Caki2 (cell line): ENCODE data around the gene ZNF57. TPM values are rescaled to one million over a fixed set of nuclear protein-coding genes. Genes with fewer than 3 reads are reported as not detected.
"Not testable (repeated sequence)": the region's sequence is repeated elsewhere in the genome, so short reads cannot be mapped to it uniquely, and the experiment has no call there.

Source experiments
- DNase-seq: peaks from one replicate; pipeline ENCODE4 v3.0.0-alpha.2; 2015; ENCODE audit warnings: low read depth
- in situ Hi-C: cut with HindIII; loops from 2 replicates; pipeline ENCODE4 v1.10.0; 2016; ENCODE audit warnings: low sequenced_read_pairs, low pct_unique_long_range_greater_than_20kb, mixed read lengths
- total RNA-seq: library from RNA; depleted of rRNA; stranded (reverse); fragments of >200 nt; shearing (Covaris generic); gene quantifications from 2 replicates; pipeline ENCODE4 v1.2.3, GENCODE V29; 2014; ENCODE audit warnings: low replicate concordance

The ZNF57 gene
- total RNA-seq, 1 experiment from 2014 or later = 0.37 TPM

DNA sequence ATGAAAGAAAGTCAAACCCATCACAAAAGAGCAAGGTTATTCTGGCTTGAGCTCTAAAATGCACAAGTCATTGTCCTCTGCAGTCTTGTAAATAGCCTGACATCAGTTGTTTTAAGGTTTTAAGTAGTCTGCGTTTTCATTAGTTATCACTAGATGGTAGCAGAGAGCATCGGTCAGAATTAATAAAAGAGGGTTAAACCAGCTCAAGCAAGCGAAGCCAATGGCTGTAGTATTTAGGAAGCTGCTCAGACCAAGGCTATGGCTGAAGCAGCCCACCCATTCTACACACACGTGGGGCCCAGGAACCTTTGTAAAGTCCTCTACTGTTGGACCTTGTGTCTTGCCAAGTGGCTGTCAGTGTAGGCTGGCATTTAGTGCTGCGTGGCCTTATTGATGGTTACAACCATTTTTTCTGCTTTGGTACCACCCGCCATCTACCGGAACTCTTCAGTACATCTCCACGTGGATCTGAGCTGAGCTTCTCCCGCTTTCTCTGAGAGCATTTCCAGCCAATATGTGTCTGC is 13.3 kb upstream of the ZNF57 start:
- in situ Hi-C loops = no loop called here
- peak; percentile 44 for DNase-seq

DNA sequence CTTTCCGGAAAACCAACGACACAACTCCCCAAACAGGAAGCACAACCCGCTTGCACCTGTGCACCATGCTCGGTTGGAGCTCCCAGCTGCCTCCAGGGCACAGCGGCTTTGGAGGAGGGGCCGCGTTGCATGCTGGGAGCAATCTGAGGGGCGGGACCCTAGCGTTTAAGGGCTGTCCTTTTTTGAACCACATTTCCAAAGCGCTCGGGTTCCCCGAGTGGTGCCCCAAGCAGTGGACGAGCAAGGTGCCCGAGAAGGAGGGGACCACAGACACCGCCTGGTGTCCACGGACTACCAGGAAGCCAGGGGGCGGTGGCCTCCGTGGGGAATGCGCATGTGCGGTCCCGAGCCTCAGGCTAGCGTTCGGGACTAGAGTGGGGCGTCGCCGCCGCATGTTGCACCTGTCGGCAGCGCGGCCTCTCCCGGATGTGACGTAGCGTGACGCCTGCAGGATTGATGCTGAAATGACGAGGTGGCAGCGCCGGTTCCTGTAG is 11.9 kb upstream of the ZNF57 start:
- in situ Hi-C loops = no loop called here
- DNase-seq = no peak

DNA sequence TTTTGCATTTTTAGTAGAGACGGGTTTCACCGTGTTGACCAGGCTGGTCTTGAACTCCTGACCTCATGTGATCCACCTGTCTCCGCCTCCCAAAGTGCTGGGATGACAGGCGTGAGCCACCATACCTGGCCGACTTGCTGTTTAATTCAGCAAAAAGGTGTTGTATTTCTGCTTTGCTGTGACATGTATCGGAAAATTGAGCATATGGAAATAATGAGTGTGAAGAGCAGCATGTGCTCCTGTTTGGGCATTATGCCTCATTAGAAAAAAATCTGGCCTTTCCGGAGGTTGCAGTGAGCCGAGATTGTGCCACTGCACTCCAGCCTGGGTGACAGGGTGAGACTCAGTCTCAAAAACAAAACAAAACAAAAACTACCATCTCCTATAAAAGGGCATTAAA is 10.2 kb upstream of the ZNF57 start:
- in situ Hi-C loops, DNase-seq: not testable (repeated sequence)

DNA sequence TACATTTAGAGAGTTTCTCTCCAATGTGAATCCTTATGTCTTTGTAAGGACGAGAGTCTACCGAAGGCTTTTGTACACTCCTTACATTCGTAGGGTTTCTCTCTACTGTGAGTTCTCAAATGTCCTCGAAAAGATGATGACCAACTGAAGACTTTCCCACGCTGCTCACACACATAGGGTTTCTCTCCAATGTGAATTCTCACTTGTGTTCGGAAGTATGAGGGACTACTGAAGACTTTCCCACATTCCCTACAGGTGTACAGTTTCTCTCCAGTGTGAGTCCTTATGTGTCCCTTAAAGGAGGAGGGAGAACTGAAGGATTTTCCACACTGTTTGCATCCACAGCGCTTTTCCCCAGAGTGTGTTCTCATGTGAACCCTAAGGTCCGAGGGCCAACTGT is 4.0 kb upstream of the ZNF57 start:
- in situ Hi-C loops = no loop called here

DNA sequence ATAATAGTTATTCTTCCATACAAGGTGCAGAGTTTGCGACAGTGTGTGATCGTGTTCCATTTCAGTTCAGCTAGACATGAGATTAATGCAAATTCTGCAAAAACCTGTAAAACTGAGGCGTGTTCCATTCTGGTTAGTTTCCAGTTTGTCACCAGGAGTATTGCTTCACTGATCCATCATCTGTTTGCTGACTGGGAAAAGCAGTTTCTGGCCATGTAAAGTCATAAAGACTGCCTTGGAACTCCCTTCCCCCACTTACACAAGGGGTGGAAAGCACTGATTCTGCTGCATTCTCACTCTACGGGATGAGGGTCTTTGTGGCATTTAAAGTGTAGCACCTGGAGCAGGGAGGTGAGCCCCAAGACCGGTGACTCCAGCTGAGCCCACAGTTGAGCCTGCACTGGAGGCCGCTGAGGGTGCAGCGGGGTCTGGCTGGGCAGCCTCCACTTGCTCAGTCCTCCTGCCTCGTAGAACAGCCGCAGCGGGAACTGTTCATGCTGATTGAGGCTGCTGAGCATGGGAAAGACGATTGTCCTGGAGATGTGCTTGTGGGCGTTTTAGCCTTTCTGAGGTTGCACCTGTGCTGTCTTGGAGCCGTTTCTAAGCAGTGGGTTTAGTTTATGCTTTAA is 2.0 kb downstream of the ZNF57 start:
- DNase-seq = no peak
- in situ Hi-C loops = no loop called here

More for the DNA sequence above, 4.0 kb upstream of the ZNF57 start:
- no peak for DNase-seq

DNA sequence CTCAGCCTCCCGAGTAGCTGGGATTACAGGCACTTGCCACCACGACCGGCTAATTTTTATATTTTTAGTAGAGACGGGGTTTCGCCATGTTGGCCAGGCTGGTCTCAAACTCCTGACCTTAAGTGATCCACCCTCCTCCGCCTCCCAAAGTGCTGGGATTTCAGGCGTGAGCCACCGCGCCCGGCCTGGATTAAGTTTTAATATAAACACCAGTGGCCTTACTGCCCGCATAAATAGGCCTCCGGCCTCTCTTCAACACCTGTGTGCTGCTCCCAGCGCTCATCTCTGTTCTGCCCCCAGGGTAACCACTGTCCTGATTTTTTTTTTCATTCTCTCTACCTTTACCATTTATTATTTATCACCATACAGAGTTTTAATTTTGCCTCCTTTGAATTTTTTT is 2.6 kb downstream of the ZNF57 start:
- in situ Hi-C loops, DNase-seq: not testable (repeated sequence)

DNA sequence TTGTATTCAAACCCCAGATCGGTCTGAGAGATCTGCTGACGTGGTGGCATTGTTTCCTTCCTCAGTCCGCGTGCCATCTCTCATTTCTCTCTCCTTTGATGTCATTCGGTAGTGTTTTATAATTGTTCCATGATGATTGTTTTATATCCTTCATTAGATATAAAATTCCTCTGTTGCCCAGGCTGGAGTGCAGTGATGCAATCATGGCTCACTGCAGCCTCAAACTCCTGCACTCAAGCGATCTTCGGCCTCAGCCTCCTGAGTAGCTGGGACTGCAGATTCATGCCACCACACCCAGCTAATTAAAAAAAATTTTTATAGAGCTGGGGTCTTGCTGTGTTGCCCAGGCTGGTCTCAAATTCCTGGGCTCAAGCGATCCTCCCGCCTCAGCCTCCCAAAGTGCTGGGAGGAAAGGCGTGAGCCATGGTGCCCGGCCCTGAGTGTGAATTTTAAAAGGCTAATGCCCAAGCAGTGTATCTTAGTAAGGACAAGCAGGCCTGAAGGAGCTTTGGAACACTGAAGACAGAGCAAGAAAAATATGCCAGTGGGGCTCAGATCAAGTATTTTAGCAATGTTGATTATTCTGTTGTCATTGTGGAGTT is 5.3 kb downstream of the ZNF57 start:
- in situ Hi-C loops = no loop called here
- DNase-seq = no peak

DNA sequence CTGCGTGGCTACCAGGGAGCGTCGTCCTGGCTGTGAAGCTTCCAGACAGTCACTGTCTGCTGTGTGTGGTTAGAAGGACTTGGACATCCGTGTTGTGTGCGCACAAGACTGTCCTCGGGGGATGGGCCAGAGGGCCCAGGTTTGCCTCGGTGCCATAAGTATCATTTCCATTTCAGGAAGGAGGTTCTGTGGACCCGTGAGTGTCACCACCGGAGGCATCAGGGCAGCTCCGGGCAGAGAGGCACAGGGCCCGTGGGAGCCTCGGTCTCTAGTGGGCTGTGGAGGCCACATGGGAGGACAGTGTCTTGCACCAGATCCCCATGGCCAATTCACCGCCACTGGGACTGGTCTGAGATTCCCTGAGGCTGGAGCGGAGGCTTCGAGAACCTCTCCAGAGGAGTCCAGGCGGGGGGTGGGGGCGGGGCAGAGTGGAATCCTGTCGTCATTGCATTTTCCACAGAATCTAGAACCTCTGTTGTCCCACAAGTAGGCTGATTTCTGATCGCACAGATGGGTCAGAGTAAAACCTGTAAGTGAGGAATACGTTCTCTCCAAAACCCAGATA is 6.0 kb downstream of the ZNF57 start:
- in situ Hi-C loops = no loop called here
- no peak for DNase-seq

DNA sequence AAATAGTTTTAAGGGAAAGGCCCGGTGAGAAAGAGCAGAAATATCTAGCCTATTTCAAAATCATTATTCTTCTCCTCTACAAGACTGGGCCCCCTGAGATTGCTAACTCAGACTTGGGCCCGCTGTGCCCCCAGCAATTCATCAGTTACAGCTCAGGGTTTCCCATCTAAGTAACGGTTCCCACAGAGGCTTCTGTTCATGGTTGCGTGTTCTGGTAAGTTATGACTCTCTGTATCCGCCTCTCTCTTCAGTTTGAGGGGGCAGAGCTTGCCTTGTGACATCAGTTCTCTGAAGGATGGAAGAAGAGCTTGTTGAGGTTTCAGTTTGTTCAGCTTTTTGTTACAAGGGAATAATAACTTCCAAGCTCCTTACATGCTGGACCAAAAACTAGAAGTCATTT is 11.6 kb downstream of the ZNF57 start:
- DNase-seq = no peak
- in situ Hi-C loops = no loop called here

DNA sequence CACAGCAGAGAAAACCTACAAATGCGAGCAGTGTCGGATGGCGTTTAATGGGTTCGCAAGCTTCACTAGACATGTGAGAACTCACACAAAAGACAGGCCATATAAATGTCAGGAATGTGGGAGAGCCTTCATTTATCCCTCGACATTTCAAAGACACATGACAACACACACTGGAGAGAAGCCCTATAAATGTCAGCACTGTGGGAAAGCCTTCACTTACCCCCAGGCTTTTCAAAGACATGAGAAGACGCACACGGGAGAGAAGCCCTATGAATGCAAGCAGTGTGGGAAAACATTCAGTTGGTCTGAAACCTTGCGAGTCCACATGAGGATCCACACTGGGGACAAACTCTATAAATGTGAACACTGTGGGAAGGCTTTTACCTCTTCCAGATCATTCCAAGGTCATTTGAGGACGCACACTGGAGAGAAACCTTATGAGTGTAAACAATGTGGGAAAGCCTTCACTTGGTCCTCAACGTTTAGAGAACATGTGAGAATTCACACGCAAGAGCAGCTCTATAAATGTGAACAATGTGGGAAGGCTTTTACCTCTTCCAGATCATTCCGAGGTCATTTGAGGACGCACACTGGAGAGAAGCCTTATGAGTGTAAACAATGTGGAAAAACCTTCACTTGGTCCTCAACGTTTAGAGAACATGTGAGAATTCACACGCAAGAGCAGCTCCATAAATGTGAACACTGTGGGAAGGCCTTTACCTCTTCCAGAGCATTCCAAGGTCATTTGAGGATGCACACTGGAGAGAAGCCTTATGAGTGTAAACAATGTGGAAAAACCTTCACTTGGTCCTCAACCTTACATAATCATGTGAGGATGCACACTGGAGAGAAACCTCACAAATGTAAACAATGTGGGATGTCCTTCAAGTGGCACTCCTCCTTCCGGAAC is 16.8 kb downstream of the ZNF57 start:
- no peak for DNase-seq
- in situ Hi-C loops = no loop called here

DNA sequence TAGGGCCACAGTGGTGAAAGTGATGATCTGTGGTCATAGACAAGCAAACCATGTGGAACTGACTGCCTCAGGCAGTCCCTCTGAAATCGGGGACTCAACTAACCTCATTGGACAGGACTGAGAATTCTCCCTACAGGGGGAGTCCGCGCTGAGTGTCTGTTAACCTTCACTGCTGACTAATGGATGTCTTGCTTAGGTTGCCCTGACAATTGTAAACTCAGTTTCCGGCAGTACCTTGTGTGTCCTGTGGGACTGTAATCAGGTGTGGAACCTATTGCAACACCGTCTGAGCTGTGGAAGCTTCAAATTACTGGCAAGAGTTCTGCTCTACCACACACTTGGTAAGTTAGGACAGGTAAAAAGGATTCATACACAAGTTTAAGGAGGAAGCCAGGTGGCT is 22.3 kb downstream of the ZNF57 start:
- no peak for DNase-seq
- in situ Hi-C loops = no loop called here

DNA sequence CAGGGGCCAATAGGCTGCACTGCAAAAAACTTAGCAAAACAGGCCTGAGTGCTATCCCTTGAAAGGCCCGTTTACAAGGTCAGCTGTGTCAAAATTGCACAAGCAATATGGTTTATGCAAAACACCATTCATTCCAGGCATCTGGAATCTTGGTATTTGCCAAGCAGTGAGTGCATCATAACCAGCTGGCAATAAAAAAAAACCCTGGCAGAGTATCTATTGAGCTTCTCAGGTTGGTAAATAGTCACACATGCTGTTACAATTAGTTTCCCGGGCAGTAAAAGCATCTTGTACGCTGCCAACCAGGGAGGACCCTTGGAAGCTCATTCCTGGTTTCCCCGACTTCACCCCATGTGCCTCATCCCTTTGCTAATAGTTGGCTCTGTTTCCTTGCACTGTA is 22.8 kb downstream of the ZNF57 start:
- no peak for DNase-seq
- in situ Hi-C loops = no loop called here

DNA sequence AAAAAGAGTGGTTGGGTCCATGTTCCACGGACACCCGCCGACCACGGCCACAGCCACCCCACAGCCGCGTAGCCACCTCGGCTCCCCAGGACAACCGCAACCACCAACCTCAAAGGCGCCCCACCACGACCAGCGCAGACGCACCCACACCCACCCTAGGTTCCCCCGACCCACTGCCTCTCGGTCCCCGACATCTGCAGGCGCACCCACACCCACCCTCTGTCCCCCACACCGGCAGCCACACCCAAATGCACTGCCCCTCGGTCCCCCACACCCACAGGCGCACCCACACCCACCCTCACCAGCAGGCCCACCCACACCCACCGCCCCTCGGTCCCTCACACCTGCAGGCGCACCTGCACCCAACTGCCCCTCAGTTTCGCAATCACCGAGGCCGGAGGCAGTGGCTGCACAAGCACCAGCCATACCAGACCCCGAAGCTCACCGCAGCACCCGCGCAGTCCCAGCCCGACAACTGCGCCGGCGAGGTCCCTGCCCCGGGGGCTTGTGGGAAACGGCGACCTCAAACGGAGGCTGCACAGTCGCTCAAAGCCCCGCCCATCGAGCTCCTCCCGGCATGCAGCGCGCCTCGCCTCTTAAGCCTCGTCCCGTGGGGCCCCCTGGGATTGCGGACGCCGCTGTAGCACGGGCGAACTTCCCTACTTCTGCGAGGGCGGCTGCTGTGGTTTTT is 25.8 kb downstream of the ZNF57 start:
- in situ Hi-C loops = no loop called here
- DNase-seq = no peak

DNA sequence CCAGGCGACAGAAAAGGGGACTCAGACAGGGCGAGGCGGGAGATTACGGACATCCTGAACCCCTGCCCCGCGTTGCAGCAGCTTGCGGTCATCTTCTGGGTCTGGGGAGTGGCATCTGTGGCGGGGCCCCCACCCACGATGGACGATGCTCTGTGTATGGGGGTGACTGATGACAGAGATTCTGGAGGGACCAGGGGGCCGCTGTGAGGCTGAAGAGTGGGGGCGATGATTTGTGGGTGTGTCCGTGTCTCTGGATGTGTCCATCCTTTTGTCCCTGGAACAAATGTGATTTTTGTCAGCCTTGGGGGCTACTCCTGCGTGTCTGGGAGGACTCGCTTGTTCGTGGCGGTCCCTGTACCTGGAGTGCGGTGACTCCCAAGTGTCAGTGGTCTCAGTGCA is 26.3 kb downstream of the ZNF57 start:
- no peak for DNase-seq
- in situ Hi-C loops = no loop called here

DNA sequence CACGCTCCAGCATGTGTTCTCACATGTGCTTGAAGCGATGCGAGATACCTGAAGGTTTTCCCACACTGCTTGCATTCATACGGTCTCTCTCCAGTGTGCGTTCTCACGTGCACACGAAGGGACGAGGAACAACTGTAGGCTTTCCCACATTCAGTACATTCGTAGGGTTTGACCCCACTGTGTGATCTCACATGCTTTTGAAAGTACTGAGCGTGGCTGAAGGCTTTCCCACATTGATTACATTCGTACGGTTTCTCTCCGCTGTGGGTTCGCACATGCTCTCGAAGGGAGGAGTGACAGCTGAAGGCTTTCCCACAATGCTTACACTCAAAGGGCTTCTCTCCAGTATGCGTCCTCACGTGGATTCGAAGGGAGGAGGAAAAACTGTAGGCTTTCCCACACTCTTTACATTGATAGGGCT is 32.8 kb downstream of the ZNF57 start:
- in situ Hi-C loops = no loop called here
- no peak for DNase-seq

DNA sequence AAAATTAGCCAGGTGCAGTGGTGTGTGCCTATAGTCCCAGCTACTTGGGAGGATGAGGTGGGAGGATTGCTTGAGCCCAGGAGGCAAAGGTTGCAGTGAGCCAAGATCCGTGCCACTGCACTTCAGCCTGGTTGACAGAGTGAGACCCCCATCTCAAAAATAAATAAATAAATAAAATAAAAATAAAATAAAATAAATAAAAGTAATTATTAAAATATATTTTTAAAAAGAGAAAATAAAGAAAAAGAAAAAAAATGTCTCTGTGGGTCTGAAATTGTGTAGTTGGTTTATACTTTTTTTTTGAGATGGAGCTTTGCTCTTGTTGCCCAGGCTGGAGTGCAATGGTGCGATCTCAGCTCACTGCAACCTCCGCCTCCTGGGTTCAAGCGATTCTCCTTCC is 35.1 kb downstream of the ZNF57 start:
- in situ Hi-C loops = not testable (repeated sequence)

DNA sequence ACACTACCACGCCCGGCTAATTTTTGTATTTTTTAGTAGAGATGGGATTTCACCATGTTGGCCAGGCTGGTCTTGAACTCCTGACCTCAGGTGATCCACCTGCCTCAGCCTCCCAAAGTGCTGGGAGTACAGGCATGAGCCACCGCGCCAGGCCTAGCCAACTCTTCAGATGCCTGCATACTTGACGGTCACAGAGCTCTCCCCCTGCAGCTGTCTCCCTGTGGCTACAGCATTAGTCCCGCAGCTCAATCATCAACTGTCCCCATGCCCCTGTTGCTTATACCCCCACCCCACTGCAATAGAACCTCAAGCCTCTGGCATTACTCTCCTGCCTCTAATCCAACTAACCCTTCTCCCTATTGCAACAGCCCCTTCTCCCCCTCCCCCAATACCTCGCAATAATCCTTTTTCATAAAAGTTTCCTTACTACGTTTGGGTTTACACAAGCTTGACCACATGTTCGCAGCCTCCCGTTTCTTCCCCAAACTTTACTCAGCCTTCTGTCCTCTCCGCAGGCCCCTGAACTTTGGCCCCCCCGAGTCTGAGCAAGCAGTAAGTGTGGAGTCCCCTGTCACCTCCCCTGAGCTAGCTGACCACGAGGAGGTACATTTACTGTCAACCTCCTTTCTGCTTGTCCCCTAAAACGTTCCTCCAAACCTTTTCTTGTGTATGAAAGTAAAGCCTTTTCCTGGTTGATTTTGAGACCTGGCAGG is 42.4 kb downstream of the ZNF57 start:
- in situ Hi-C loops = no loop called here

More for the DNA sequence above, 35.1 kb downstream of the ZNF57 start:
- DNase-seq = not testable (repeated sequence)

DNA sequence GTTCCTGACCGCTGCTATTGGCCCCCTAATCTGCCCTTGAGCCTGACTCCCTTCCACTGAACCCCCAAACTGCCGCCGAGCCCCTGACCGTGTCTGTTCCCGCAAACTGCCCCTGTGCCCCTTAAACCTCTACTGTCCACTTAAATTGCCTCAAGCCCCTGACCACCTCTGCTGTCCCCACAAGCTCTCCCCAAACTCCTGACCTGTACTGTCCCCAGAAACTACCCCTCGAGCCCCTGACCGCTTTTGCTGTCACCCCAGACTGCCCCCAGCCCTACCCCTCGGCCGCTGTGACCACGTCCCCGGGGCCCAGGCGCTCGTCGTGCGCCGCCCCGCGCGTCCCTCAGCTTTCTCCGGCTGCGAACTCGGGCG is 43.7 kb downstream of the ZNF57 start:
- DNase-seq = no peak
- in situ Hi-C loops = no loop called here

More for the DNA sequence above, 42.4 kb downstream of the ZNF57 start:
- no peak for DNase-seq
